Neuronal stem cell (in vitro differentiated cells): ENCODE results near the gene STEAP3.

Source experiments
- DNase-seq: peaks from one replicate; pipeline ENCODE4 v3.0.0-alpha.2; 2013; ENCODE audit warnings: low spot score
- H2AFZ ChIP-seq: one replicate; pipeline ENCODE4 v1.6.1; 2013; ENCODE audit warnings: mild to moderate bottlenecking, low read length, inconsistent platforms
- H2AK5ac ChIP-seq: 2 replicates; pipeline ENCODE4 v1.6.1; 2013; ENCODE audit warnings: low read depth, mild to moderate bottlenecking, inconsistent platforms, low read length, moderate library complexity, mixed read lengths
- H2BK120ac ChIP-seq: 2 replicates; pipeline ENCODE4 v1.6.1; 2013; ENCODE audit warnings: low read depth, mild to moderate bottlenecking, inconsistent platforms, low read length, moderate library complexity, mixed read lengths
- H2BK12ac ChIP-seq: one replicate; pipeline ENCODE4 v1.6.1; 2013; ENCODE audit warnings: low read length, inconsistent platforms
- H2BK15ac ChIP-seq: 2 replicates; pipeline ENCODE4 v1.6.1; 2013; ENCODE audit warnings: mild to moderate bottlenecking, low read length, inconsistent platforms, mixed read lengths
- H2BK5ac ChIP-seq: one replicate; pipeline ENCODE4 v1.6.1; 2013; ENCODE audit warnings: inconsistent platforms, mild to moderate bottlenecking, low read length, moderate library complexity
- H3K14ac ChIP-seq: one replicate; pipeline ENCODE4 v1.6.1; 2013; ENCODE audit warnings: low read length, inconsistent platforms
- H3K18ac ChIP-seq: 2 replicates; pipeline ENCODE4 v1.6.1; 2013; ENCODE audit warnings: low read length, inconsistent platforms
- H3K23ac ChIP-seq: 2 replicates; pipeline ENCODE4 v1.6.1; 2013; ENCODE audit warnings: low read depth, mild to moderate bottlenecking, mixed read lengths, low read length, inconsistent platforms; ENCODE audit not compliant: poor library complexity
- H3K27ac ChIP-seq: replicated peaks from 3 replicates; pipeline ENCODE4 v1.5.1; 2013; ENCODE audit warnings: low read length, inconsistent platforms
- H3K27me3 ChIP-seq, 3 experiments: 2 replicates each; pipeline ENCODE4 v1.6.1; 2013; ENCODE audit warnings: low read length in 3 of 3, mild to moderate bottlenecking in 2 of 3, inconsistent platforms in 1 of 3, low read depth in 1 of 3, mixed read lengths in 1 of 3, moderate library complexity in 1 of 3; ENCODE audit not compliant: control insufficient read depth in 3 of 3, insufficient read depth in 3 of 3
- H3K36me3 ChIP-seq, 2 donors: replicated peaks in 1 of 2; 2 replicates each; pipeline ENCODE4 v1.6.1; 2013; ENCODE audit warnings: low read length in 2 of 2; ENCODE audit not compliant: control insufficient read depth in 2 of 2, insufficient read depth in 2 of 2
- H3K4ac ChIP-seq: 2 replicates; pipeline ENCODE4 v1.6.1; 2013; ENCODE audit warnings: inconsistent platforms, mild to moderate bottlenecking, low read length, moderate library complexity
- H3K4me1 ChIP-seq, 2 donors: 1 replicate in 1 of 2; 2 replicates in 1 of 2; pipeline ENCODE4 v1.6.1; 2013; ENCODE audit warnings: low read length in 2 of 2, low read depth in 1 of 2; ENCODE audit not compliant: control insufficient read depth in 2 of 2, insufficient read depth in 1 of 2
- H3K4me2 ChIP-seq: one replicate; pipeline ENCODE4 v1.6.1; 2013; ENCODE audit warnings: mild to moderate bottlenecking, low read length, inconsistent platforms; ENCODE audit not compliant: insufficient read depth, poor library complexity, severe bottlenecking
- H3K4me3 ChIP-seq, 2 donors: 2 replicates each; pipeline ENCODE4 v1.5.1; 2013; ENCODE audit warnings: low read length in 2 of 2, mild to moderate bottlenecking in 2 of 2, inconsistent platforms in 1 of 2, moderate library complexity in 1 of 2
- H3K79me1 ChIP-seq: one replicate; pipeline ENCODE4 v1.6.1; 2013; ENCODE audit warnings: low read depth, mild to moderate bottlenecking, inconsistent platforms, low read length, moderate library complexity
- H3K9ac ChIP-seq: one replicate; pipeline ENCODE4 v1.6.1; 2013; ENCODE audit warnings: mild to moderate bottlenecking, low read depth, low read length, inconsistent platforms; ENCODE audit not compliant: poor library complexity
- H3K9me3 ChIP-seq, 2 donors: replicated peaks in 1 of 2; 2 replicates each; pipeline versions ENCODE3 to v1.6.1; 2013; ENCODE audit warnings: low read length in 2 of 2, mild to moderate bottlenecking in 2 of 2, inconsistent platforms in 1 of 2, low read depth in 1 of 2, mixed read lengths in 1 of 2, moderate library complexity in 1 of 2; ENCODE audit not compliant: control insufficient read depth in 2 of 2, insufficient read depth in 1 of 2
- H4K8ac ChIP-seq: one replicate; pipeline ENCODE4 v1.6.1; 2013; ENCODE audit warnings: low read depth, mild to moderate bottlenecking, inconsistent platforms, low read length, moderate library complexity
- H4K91ac ChIP-seq: one replicate; pipeline ENCODE4 v1.6.1; 2013; ENCODE audit warnings: low read length, low read depth, mild to moderate bottlenecking, inconsistent platforms; ENCODE audit not compliant: poor library complexity
- WGBS, 2 donors: extraction: QIAGEN DNeasy Blood & Tissue Kit; methylation state at CpG; one replicate each; pipeline ENCODE4 v1.1.7; 2013; ENCODE audit warnings: missing lambda C conversion rate in 2 of 2, mixed read lengths in 1 of 2; ENCODE audit not compliant: insufficient read length in 2 of 2, insufficient replicate concordance in 1 of 2; ENCODE audit errors: extremely low coverage in 2 of 2; 5-methylcytosine and 5-hydroxymethylcytosine counted together

Gene STEAP3

DNA sequence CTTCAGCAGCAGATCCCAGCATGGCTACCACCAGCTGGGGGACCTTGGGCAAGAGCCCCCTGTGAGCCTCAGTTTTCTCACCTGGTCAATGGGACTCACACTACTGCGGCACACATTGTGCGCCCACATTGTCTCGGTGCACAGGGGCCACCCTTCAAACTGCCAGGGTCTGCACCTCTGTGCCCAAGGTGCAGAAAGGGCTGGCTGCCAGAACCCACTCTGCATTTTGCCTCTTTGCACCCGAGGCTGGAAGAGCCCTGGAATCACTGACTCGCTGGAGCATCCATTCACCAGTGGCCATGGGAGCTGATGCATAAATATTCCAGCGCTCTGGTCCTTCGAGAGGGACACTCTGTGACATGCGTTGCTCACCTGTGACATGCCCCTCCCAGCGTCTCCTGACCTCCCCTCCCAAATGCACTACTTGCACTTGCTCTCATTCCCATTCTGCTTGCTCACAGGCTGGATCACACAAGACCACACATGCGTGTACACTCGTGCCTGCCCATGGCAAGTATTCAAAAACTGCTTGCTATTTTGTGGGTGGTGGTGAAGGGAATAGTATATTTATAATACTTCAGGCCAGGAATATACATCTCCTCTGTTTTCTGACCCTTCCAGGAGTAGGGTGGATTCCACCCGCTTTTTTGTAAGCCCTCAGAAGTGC, 46.3 kb upstream of the STEAP3 start:
- Histone ChIP-seq H3K79me1 (no peaks in the 10 kb centered on the region), H4K8ac (no peak overlapping the region), H3K36me3 (no peaks in the 10 kb centered on the region), H2BK120ac (no peak overlapping the region), H3K14ac (no peak overlapping the region), H3K4me3 (no peak overlapping the region), H2AK5ac (no peak overlapping the region), H3K23ac (no peak overlapping the region), H2BK5ac (no peak overlapping the region), H3K9ac (no peak overlapping the region), H3K9me3 (no peaks in the 10 kb centered on the region), H2BK12ac (no peak overlapping the region), H3K18ac (no peak overlapping the region), H2AFZ (no peak overlapping the region), H3K27ac (no peak overlapping the region), H3K4ac (no peak overlapping the region), H3K4me1 (no peaks in the 10 kb centered on the region), H3K27me3 (no peaks in the 10 kb centered on the region), H2BK15ac (no peak overlapping the region), H4K91ac (no peak overlapping the region), H3K4me2 (no peak overlapping the region)
- no CpG with 5 or more reads among the region's 12 CpGs for WGBS, 2 donors
- no peak for DNase-seq

DNA sequence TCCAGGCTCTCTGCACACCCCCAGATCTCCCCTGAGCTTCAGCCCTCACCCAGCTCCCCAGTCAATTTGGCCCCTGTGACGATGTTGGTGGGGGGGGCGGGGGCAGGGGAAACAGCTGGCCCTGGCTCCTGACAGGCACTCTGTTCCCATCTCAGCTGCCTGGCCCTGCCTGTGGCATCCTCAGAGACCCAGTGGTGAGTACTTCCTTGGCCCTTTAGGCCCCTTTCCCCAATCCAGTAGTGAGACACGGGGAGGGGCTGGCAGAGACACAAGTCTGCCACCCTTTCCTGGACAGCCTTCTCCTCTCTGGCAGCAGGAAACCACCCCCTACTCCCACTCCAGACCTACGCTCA, 45.8 kb upstream of the STEAP3 start:
- Histone ChIP-seq H3K27me3 (no peaks in the 10 kb centered on the region), H2AFZ (no peak overlapping the region), H2AK5ac (no peak overlapping the region), H3K18ac (no peak overlapping the region), H3K36me3 (no peaks in the 10 kb centered on the region), H3K27ac (no peak overlapping the region), H2BK12ac (no peak overlapping the region), H3K9ac (no peak overlapping the region), H3K4me3 (no peak overlapping the region), H3K79me1 (no peaks in the 10 kb centered on the region), H3K14ac (no peak overlapping the region), H3K4me1 (no peaks in the 10 kb centered on the region), H2BK5ac (no peak overlapping the region), H2BK120ac (no peak overlapping the region), H3K9me3 (no peaks in the 10 kb centered on the region), H2BK15ac (no peak overlapping the region), H3K4me2 (no peak overlapping the region), H3K4ac (no peak overlapping the region), H4K8ac (no peak overlapping the region), H4K91ac (no peak overlapping the region), H3K23ac (no peak overlapping the region)
- no peak for DNase-seq
- WGBS, 2 donors: no CpG with 5 or more reads among the region's 4 CpGs

DNA sequence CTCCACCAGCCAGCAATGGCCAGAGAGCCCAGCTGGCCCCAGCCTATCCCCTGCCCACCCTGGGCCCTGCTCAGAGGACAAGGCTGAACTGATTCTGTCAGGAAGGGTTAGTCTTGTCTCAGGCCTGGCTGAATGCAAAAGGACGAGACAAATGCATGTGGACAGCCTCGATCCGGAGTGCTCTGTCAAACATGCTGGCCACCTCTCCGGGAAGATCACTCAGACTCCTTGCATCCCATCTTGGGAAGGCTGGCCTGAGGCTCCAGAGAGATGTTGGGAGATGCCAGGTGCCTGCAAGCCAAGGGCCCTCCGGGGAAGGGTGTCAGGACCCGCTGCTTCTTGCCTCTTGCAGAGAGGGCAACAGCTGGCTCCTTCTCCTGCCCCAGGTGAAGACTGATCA, 44.9 kb upstream of the STEAP3 start:
- DNase-seq: no peak
- Histone ChIP-seq H2AFZ (no peak overlapping the region), H3K27me3 (no peaks in the 10 kb centered on the region), H3K18ac (no peak overlapping the region), H3K9ac (no peak overlapping the region), H3K36me3 (no peaks in the 10 kb centered on the region), H2AK5ac (no peak overlapping the region), H3K4me2 (no peak overlapping the region), H2BK5ac (no peak overlapping the region), H4K8ac (no peak overlapping the region), H2BK15ac (no peak overlapping the region), H3K9me3 (no peaks in the 10 kb centered on the region), H2BK120ac (no peak overlapping the region), H3K79me1 (no peaks in the 10 kb centered on the region), H3K27ac (no peak overlapping the region), H3K23ac (no peak overlapping the region), H3K14ac (peak overlapping the region; percentile 42), H2BK12ac (no peak overlapping the region), H4K91ac (no peak overlapping the region), H3K4me3 (no peak overlapping the region), H3K4me1 (no peaks in the 10 kb centered on the region), H3K4ac (no peak overlapping the region)
- no CpG with 5 or more reads among the region's 6 CpGs for WGBS, 2 donors

DNA sequence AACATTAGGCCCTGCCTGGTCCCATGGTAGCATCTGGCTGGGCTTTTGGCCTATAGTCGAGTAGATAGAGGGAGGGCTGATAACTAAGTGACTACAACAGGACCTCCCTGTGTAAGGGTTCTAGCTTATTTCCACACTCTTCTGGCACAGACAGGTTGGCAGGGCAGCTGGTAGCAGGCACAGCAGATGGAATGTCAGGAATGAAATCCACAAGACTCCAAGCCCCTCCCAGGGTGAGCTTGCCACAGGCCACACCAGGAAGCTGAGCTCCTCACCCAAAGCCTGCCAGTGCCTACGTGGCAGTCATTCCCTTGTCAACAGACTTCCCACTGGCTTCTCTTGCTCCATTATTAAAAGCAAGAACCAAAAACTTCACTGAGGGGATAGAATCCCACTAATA, 44.4 kb upstream of the STEAP3 start:
- DNase-seq: no peak
- no peak overlapping the region for H3K23ac ChIP-seq
- no peak overlapping the region for H4K91ac ChIP-seq
- H2BK15ac ChIP-seq: no peak overlapping the region
- H3K4me3 ChIP-seq: no peak overlapping the region
- H3K27ac ChIP-seq: no peak overlapping the region
- H2BK120ac ChIP-seq: no peak overlapping the region
- H3K4ac ChIP-seq: no peak overlapping the region
- H3K36me3 ChIP-seq: no peaks in the 10 kb centered on the region
- no CpG with 5 or more reads among the region's 2 CpGs for WGBS, 2 donors
- no peak overlapping the region for H3K4me2 ChIP-seq
- H3K18ac ChIP-seq: peak overlapping the region; percentile 29
- no peak overlapping the region for H2BK12ac ChIP-seq
- H3K27me3 ChIP-seq: no peaks in the 10 kb centered on the region
- no peak overlapping the region for H2BK5ac ChIP-seq
- no peaks in the 10 kb centered on the region for H3K79me1 ChIP-seq
- H4K8ac ChIP-seq: no peak overlapping the region
- H2AK5ac ChIP-seq: no peak overlapping the region
- H3K9ac ChIP-seq: no peak overlapping the region
- H3K9me3 ChIP-seq: no peaks in the 10 kb centered on the region
- H3K4me1 ChIP-seq: no peaks in the 10 kb centered on the region
- H3K14ac ChIP-seq: peak overlapping the region; percentile 32
- H2AFZ ChIP-seq: no peak overlapping the region
